ENCODE measurements around the gene PLA2G7. TPM values are rescaled to one million over a fixed set of nuclear protein-coding genes. Genes with fewer than 3 reads are reported as not detected.

The PLA2G7 gene
- total RNA-seq, 4 donors from 2014 or later: 2.4 to 65.6 (median 3.8) TPM

GRCh38 chr6:46772762-46773161, 37.6 kb upstream of the PLA2G7 start:
- no peak for TF ChIP-seq CTCF (IDR thresholded peaks at IDR 0.05; ENCODE audit: low read depth)

- TF ChIP-seq CTCF (IDR thresholded peaks at IDR 0.05; ENCODE audit: low read depth): no peak
Observed at GRCh38 chr6:46772016-46772415, 36.8 kb upstream of the PLA2G7 start.

GRCh38 chr6:46764961-46765360, 29.8 kb upstream of the PLA2G7 start:
- TF ChIP-seq CTCF (IDR thresholded peaks at IDR 0.05; ENCODE audit: low read depth): no peak

- no peak for TF ChIP-seq CTCF (IDR thresholded peaks at IDR 0.05; ENCODE audit: low read depth)
Observed at GRCh38 chr6:46763466-46763865, 28.3 kb upstream of the PLA2G7 start.

GRCh38 chr6:46760925-46761324, 25.8 kb upstream of the PLA2G7 start:
- TF ChIP-seq CTCF (IDR thresholded peaks at IDR 0.05; ENCODE audit: low read depth): no peak

- TF ChIP-seq CTCF (IDR thresholded peaks at IDR 0.05; ENCODE audit: low read depth): no peak
Observed at GRCh38 chr6:46758960-46759753, 24.0 kb upstream of the PLA2G7 start.

- TF ChIP-seq CTCF (IDR thresholded peaks at IDR 0.05; ENCODE audit: low read depth): no peak
Observed at GRCh38 chr6:46757214-46757596, 22.0 kb upstream of the PLA2G7 start.

All from subcutaneous adipose tissue (tissue), 4 donors.